Activated naive CD8-positive, alpha-beta T cell treated with anti-CD3 and anti-CD28 coated beads for 36 hours (primary cell): ENCODE measurements around the gene ENC1. TPM values are rescaled to one million over a fixed set of nuclear protein-coding genes. Genes with fewer than 3 reads are reported as not detected.

Source experiments
- DNase-seq: peaks from one replicate; pipeline ENCODE4 v3.0.0; 2021
- H3K27ac Mint-ChIP-seq: one replicate; pipeline ENCODE4 v1.8.0; 2022; ENCODE audit warnings: mild to moderate bottlenecking, moderate library complexity, mixed read lengths
- H3K27me3 Mint-ChIP-seq: one replicate; pipeline ENCODE4 v1.8.0; 2022; ENCODE audit warnings: mild to moderate bottlenecking, mixed read lengths
- H3K36me3 Mint-ChIP-seq: one replicate; pipeline ENCODE4 v1.8.0; 2021; ENCODE audit warnings: mild to moderate bottlenecking, mixed read lengths
- H3K4me1 Mint-ChIP-seq: one replicate; pipeline ENCODE4 v1.8.0; 2021; ENCODE audit warnings: mixed read lengths
- H3K4me3 Mint-ChIP-seq: one replicate; pipeline ENCODE4 v1.8.0; 2022; ENCODE audit warnings: mild to moderate bottlenecking, moderate library complexity, mixed read lengths
- H3K9me3 Mint-ChIP-seq: one replicate; pipeline ENCODE4 v1.8.0; 2022; ENCODE audit warnings: mixed read lengths
- total RNA-seq, 2 experiments: library from RNA; stranded (reverse); gene quantifications; one replicate each; pipeline ENCODE4 v1.2.3, GENCODE V29; 2021

ENC1 gene
- total RNA-seq, 2 experiments from 2014 or later, result 0.52 to 0.60 TPM

GRCh38 chr5:74643111-74643562 is 2.6 kb upstream of the ENC1 start:
- Mint-ChIP-seq H3K4me3 (no peak overlapping the region), H3K36me3 (no peaks in the 10 kb centered on the region), H3K27me3 (peaks cover 43% of the 10 kb centered on the region)

GRCh38 chr5:74642543-74642863 is 2.0 kb upstream of the ENC1 start:
- peaks cover 49% of the 10 kb centered on the region for H3K27me3 Mint-ChIP-seq
- no peaks in the 10 kb centered on the region for H3K9me3 Mint-ChIP-seq
- no peak for DNase-seq
- peaks cover 26% of the 10 kb centered on the region for H3K4me1 Mint-ChIP-seq
- no peak overlapping the region for H3K4me3 Mint-ChIP-seq
- no peak overlapping the region for H3K27ac Mint-ChIP-seq
- no peaks in the 10 kb centered on the region for H3K36me3 Mint-ChIP-seq

More at GRCh38 chr5:74643111-74643562, 2.6 kb upstream of the ENC1 start:
- no peak for DNase-seq
- H3K27ac Mint-ChIP-seq, result no peak overlapping the region
- peaks cover 24% of the 10 kb centered on the region for H3K4me1 Mint-ChIP-seq
- no peaks in the 10 kb centered on the region for H3K9me3 Mint-ChIP-seq

GRCh38 chr5:74641735-74642542 is 1.4 kb upstream of the ENC1 start:
- DNase-seq, result peak; percentile 18
- Mint-ChIP-seq H3K9me3 (no peaks in the 10 kb centered on the region), H3K27me3 (peaks cover 55% of the 10 kb centered on the region), H3K4me3 (peak overlapping the region; percentile 83), H3K27ac (no peak overlapping the region), H3K36me3 (no peaks in the 10 kb centered on the region), H3K4me1 (peaks cover 26% of the 10 kb centered on the region)

- Mint-ChIP-seq H3K27ac (no peak overlapping the region), H3K4me1 (peaks cover 26% of the 10 kb centered on the region), H3K27me3 (peaks cover 63% of the 10 kb centered on the region), H3K36me3 (no peaks in the 10 kb centered on the region), H3K9me3 (no peaks in the 10 kb centered on the region), H3K4me3 (peak overlapping the region; percentile 83)
- peak; percentile 34 for DNase-seq
Measured at GRCh38 chr5:74640954-74641734, 616 bp upstream of the ENC1 start.

- no peaks in the 10 kb centered on the region for H3K9me3 Mint-ChIP-seq
- peaks cover 72% of the 10 kb centered on the region for H3K27me3 Mint-ChIP-seq
- H3K36me3 Mint-ChIP-seq, result no peaks in the 10 kb centered on the region
- H3K4me3 Mint-ChIP-seq, result peak overlapping the region; percentile 83
- peaks cover 26% of the 10 kb centered on the region for H3K4me1 Mint-ChIP-seq
- peak; percentile 44 for DNase-seq
- no peak overlapping the region for H3K27ac Mint-ChIP-seq
Measured at GRCh38 chr5:74639807-74640449, 600 bp downstream of the ENC1 start.

GRCh38 chr5:74638970-74639806 is 1.3 kb downstream of the ENC1 start:
- H3K4me3 Mint-ChIP-seq, result peak overlapping the region; percentile 83
- no peaks in the 10 kb centered on the region for H3K9me3 Mint-ChIP-seq
- H3K27ac Mint-ChIP-seq, result no peak overlapping the region
- no peak for DNase-seq
- H3K4me1 Mint-ChIP-seq, result peaks cover 26% of the 10 kb centered on the region
- H3K27me3 Mint-ChIP-seq, result peaks cover 74% of the 10 kb centered on the region
- H3K36me3 Mint-ChIP-seq, result no peaks in the 10 kb centered on the region

GRCh38 chr5:74638544-74638969 is 2.0 kb downstream of the ENC1 start:
- DNase-seq, result no peak
- Mint-ChIP-seq H3K36me3 (no peaks in the 10 kb centered on the region), H3K27me3 (peaks cover 69% of the 10 kb centered on the region), H3K9me3 (no peaks in the 10 kb centered on the region), H3K27ac (no peak overlapping the region), H3K4me3 (no peak overlapping the region), H3K4me1 (peaks cover 26% of the 10 kb centered on the region)

GRCh38 chr5:74636552-74636951 is 4.0 kb downstream of the ENC1 start:
- no peaks in the 10 kb centered on the region for H3K36me3 Mint-ChIP-seq
- no peak overlapping the region for H3K4me3 Mint-ChIP-seq
- peaks cover 35% of the 10 kb centered on the region for H3K4me1 Mint-ChIP-seq
- H3K27me3 Mint-ChIP-seq, result peaks cover 57% of the 10 kb centered on the region
- H3K9me3 Mint-ChIP-seq, result no peaks in the 10 kb centered on the region
- no peak for DNase-seq
- H3K27ac Mint-ChIP-seq, result no peak overlapping the region

GRCh38 chr5:74636149-74636548 is 4.4 kb downstream of the ENC1 start:
- DNase-seq, result no peak
- Mint-ChIP-seq H3K9me3 (no peaks in the 10 kb centered on the region), H3K36me3 (no peaks in the 10 kb centered on the region), H3K4me1 (peaks cover 33% of the 10 kb centered on the region), H3K4me3 (no peak overlapping the region), H3K27ac (no peak overlapping the region), H3K27me3 (peaks cover 54% of the 10 kb centered on the region)

GRCh38 chr5:74634611-74635286 is 5.8 kb downstream of the ENC1 start:
- no peak for DNase-seq
- H3K27me3 Mint-ChIP-seq, result peaks cover 49% of the 10 kb centered on the region
- H3K27ac Mint-ChIP-seq, result no peak overlapping the region
- no peaks in the 10 kb centered on the region for H3K36me3 Mint-ChIP-seq
- peaks cover 33% of the 10 kb centered on the region for H3K4me1 Mint-ChIP-seq
- no peak overlapping the region for H3K4me3 Mint-ChIP-seq
- H3K9me3 Mint-ChIP-seq, result no peaks in the 10 kb centered on the region

GRCh38 chr5:74633695-74634094 is 6.8 kb downstream of the ENC1 start:
- H3K9me3 Mint-ChIP-seq, result no peaks in the 10 kb centered on the region
- DNase-seq, result no peak
- H3K36me3 Mint-ChIP-seq, result no peaks in the 10 kb centered on the region
- H3K4me3 Mint-ChIP-seq, result no peak overlapping the region
- peaks cover 38% of the 10 kb centered on the region for H3K27me3 Mint-ChIP-seq
- H3K4me1 Mint-ChIP-seq, result peaks cover 22% of the 10 kb centered on the region
- no peak overlapping the region for H3K27ac Mint-ChIP-seq

- peaks cover 31% of the 10 kb centered on the region for H3K27me3 Mint-ChIP-seq
- no peak overlapping the region for H3K27ac Mint-ChIP-seq
- H3K36me3 Mint-ChIP-seq, result no peaks in the 10 kb centered on the region
- H3K4me1 Mint-ChIP-seq, result peaks cover 15% of the 10 kb centered on the region
- no peaks in the 10 kb centered on the region for H3K9me3 Mint-ChIP-seq
- no peak overlapping the region for H3K4me3 Mint-ChIP-seq
- no peak for DNase-seq
Measured at GRCh38 chr5:74632947-74633356, 7.6 kb downstream of the ENC1 start.

- peaks cover 17% of the 10 kb centered on the region for H3K27me3 Mint-ChIP-seq
- no peaks in the 10 kb centered on the region for H3K36me3 Mint-ChIP-seq
- peak overlapping the region; percentile 71 for H3K27ac Mint-ChIP-seq
- peaks cover 15% of the 10 kb centered on the region for H3K4me1 Mint-ChIP-seq
- no peak for DNase-seq
- no peaks in the 10 kb centered on the region for H3K9me3 Mint-ChIP-seq
- no peak overlapping the region for H3K4me3 Mint-ChIP-seq
Measured at GRCh38 chr5:74631081-74631953, 9.2 kb downstream of the ENC1 start.
